Fibroblast of skin of left biceps (primary cell): ENCODE data around the gene COL2A1.

Experiments used
- DNase-seq, 2 experiments: peaks; one replicate each; pipeline ENCODE4 v3.0.0-alpha.2; 2013; ENCODE audit warnings: low read depth in 2 of 2

Gene COL2A1

GRCh38 chr12:47989666-47990065 lies 14.6 kb downstream of the COL2A1 start:
- no peak for DNase-seq

- DNase-seq = no peak
These were observed 15.3 kb downstream of the COL2A1 start for GRCh38 chr12:47989023-47989417.

GRCh38 chr12:47988073-47989022 lies 15.9 kb downstream of the COL2A1 start:
- DNase-seq = no peak

- DNase-seq = no peak
These were observed 16.7 kb downstream of the COL2A1 start for GRCh38 chr12:47987411-47988072.

GRCh38 chr12:47986832-47987231 lies 17.4 kb downstream of the COL2A1 start:
- DNase-seq = no peak

GRCh38 chr12:47986291-47986660 lies 18.0 kb downstream of the COL2A1 start:
- DNase-seq = no peak

- no peak for DNase-seq
These were observed 18.5 kb downstream of the COL2A1 start for GRCh38 chr12:47985596-47986290.

GRCh38 chr12:47984331-47984801 lies 19.9 kb downstream of the COL2A1 start:
- DNase-seq = no peak

GRCh38 chr12:47983541-47984115 lies 20.6 kb downstream of the COL2A1 start:
- DNase-seq = no peak

GRCh38 chr12:47982770-47983169 lies 21.5 kb downstream of the COL2A1 start:
- no peak for DNase-seq

GRCh38 chr12:47982311-47982710 lies 22.0 kb downstream of the COL2A1 start:
- DNase-seq = no peak

GRCh38 chr12:47981496-47982260 lies 22.6 kb downstream of the COL2A1 start:
- DNase-seq = no peak

GRCh38 chr12:47980779-47981495 lies 23.3 kb downstream of the COL2A1 start:
- no peak for DNase-seq

GRCh38 chr12:47980197-47980596 lies 24.1 kb downstream of the COL2A1 start:
- DNase-seq = no peak

GRCh38 chr12:47979686-47980085 lies 24.6 kb downstream of the COL2A1 start:
- DNase-seq = no peak

- no peak for DNase-seq
These were observed 25.1 kb downstream of the COL2A1 start for GRCh38 chr12:47979166-47979565.

- no peak for DNase-seq
These were observed 25.7 kb downstream of the COL2A1 start for GRCh38 chr12:47978598-47978873.

GRCh38 chr12:47977772-47978597 lies 26.3 kb downstream of the COL2A1 start:
- DNase-seq = no peak

GRCh38 chr12:47977046-47977771 lies 27.1 kb downstream of the COL2A1 start:
- no peak for DNase-seq
